Stimulated activated CD8-positive, alpha-beta memory T cell treated with anti-CD3 and anti-CD28 coated beads, Interleukin-4, amount 100 ng/mL, for 48 hours (primary cell): Measurements from ENCODE around the gene KDM5B.
"Not testable (repeated sequence)": the region's sequence is repeated elsewhere in the genome, so short reads cannot be mapped to it uniquely, and the experiment has no call there.

Source experiments
- DNase-seq: peaks from one replicate; pipeline ENCODE4 v3.0.0-alpha.2; 2020

KDM5B gene

GRCh38 chr1:202812176-202813026 lies 4.2 kb upstream of the KDM5B start:
- DNase-seq: no peak

- DNase-seq: peak; percentile 54
Measured at GRCh38 chr1:202811296-202812175, 3.3 kb upstream of the KDM5B start.

- DNase-seq: peak; percentile 90
Measured at GRCh38 chr1:202810615-202811295, 2.5 kb upstream of the KDM5B start, which contains the start of gene PCAT6. Gene PCAT6 (plus strand): TSS chr1:202810954.

GRCh38 chr1:202810193-202810614 lies 2.0 kb upstream of the KDM5B start:
- no peak for DNase-seq

GRCh38 chr1:202809597-202810159 lies 1.5 kb upstream of the KDM5B start:
- DNase-seq: no peak

- DNase-seq: peak; percentile 54
Measured at GRCh38 chr1:202807451-202807925, 733 bp downstream of the KDM5B start.

GRCh38 chr1:202806845-202807450 lies 1.3 kb downstream of the KDM5B start:
- peak; percentile 53 for DNase-seq

- no peak for DNase-seq
Measured at GRCh38 chr1:202805886-202806844, 2.1 kb downstream of the KDM5B start.

- no peak for DNase-seq
Measured at GRCh38 chr1:202804126-202804525, 4.1 kb downstream of the KDM5B start.

- no peak for DNase-seq
Measured at GRCh38 chr1:202802998-202803932, 5.0 kb downstream of the KDM5B start.

- no peak for DNase-seq
Measured at GRCh38 chr1:202802034-202802433, 6.2 kb downstream of the KDM5B start.

GRCh38 chr1:202801175-202801574 lies 7.0 kb downstream of the KDM5B start:
- no peak for DNase-seq

- DNase-seq: no peak
Measured at GRCh38 chr1:202800742-202801141, 7.5 kb downstream of the KDM5B start.

GRCh38 chr1:202798792-202799331 lies 9.4 kb downstream of the KDM5B start:
- no peak for DNase-seq

GRCh38 chr1:202798260-202798659 lies 10.0 kb downstream of the KDM5B start:
- DNase-seq: no peak

GRCh38 chr1:202796670-202797069 lies 11.6 kb downstream of the KDM5B start:
- no peak for DNase-seq

- DNase-seq: not testable (repeated sequence)
Measured at GRCh38 chr1:202794931-202795330, 13.3 kb downstream of the KDM5B start.

- DNase-seq: no peak
Measured at GRCh38 chr1:202794051-202794740, 14.0 kb downstream of the KDM5B start.
